HCT116 (cell line): Measurements from ENCODE around the gene GALNT5. TPM values are rescaled to one million over a fixed set of nuclear protein-coding genes. Genes with fewer than 3 reads are reported as not detected.

Experiments used
- ATAC-seq: fragments of 200-7000 bp; cut with Tn5 transposase; 2 replicates; pipeline ENCODE4 v1.9.1; 2020; ENCODE audit warnings: mild to moderate bottlenecking, moderate library complexity
- BruUV-seq: library from RNA; stranded (reverse); fragments of 400-500 nt; replicated peaks from 2 replicates; lab custom pipeline; 2021; lab: Mats Ljungman, UMichigan
- CTCF ChIA-PET: fragments of 300-600 bp; sonication (Branson Sonifier 250); formaldehyde crosslinking; loops from one replicate; lab custom pipeline; 2021; ENCODE audit warnings: antibody characterized with exemption; lab: Charles Lee
- POLR2A ChIA-PET: fragments of 300-600, 350-600 bp; sonication (Branson Sonifier 250); formaldehyde crosslinking; loops from one replicate; lab custom pipeline; 2021; ENCODE audit warnings: antibody characterized with exemption; lab: Charles Lee
- RAD21 ChIA-PET, 2 experiments: fragments of 300-600 bp; sonication (Branson Sonifier 250); formaldehyde crosslinking; loops; one replicate each; lab custom pipeline; 2023; ENCODE audit warnings: low total read pairs in 2 of 2; ENCODE audit not compliant: uncharacterized antibody in 2 of 2, unreplicated experiment in 2 of 2, low non-redundant PET in 1 of 2; lab: Charles Lee
- DNase-seq: peaks from one replicate; pipeline ENCODE4 v3.0.0-alpha.2; 2010; ENCODE audit warnings: low read depth, low spot score
- H2AFZ ChIP-seq: fragments of 200-600 bp; shearing (Covaris generic), sonication (generic); 2 replicates; pipeline ENCODE4 v1.6.1; 2017; ENCODE audit warnings: low read depth, mixed run types, mixed read lengths, antibody characterized with exemption, low read length; ENCODE audit not compliant: poor library complexity, severe bottlenecking
- H3K27ac ChIP-seq: 2 replicates; pipeline ENCODE4 v1.5.1; 2012; ENCODE audit warnings: low read depth, low read length
- H3K27me3 ChIP-seq: fragments of 200-600 bp; sonication (generic); 2 replicates; pipeline ENCODE4 v1.6.1; 2016; ENCODE audit warnings: mixed run types, low read length, mixed read lengths; ENCODE audit not compliant: insufficient read depth
- H3K36me3 ChIP-seq, 2 experiments: fragments of 200-500 bp in 1 of 2; fragments of 200-600 bp in 1 of 2; sonication (Bioruptor generic) in 1 of 2; sonication (generic) in 1 of 2; 2 replicates each; pipeline versions ENCODE4 v1.5.1 to v1.6.1; 2014 to 2016; ENCODE audit warnings: low read length in 2 of 2, inconsistent platforms in 1 of 2, mixed read lengths in 1 of 2, mixed run types in 1 of 2; ENCODE audit not compliant: insufficient read depth in 2 of 2, control insufficient read depth in 1 of 2
- H3K4me1 ChIP-seq, 2 experiments: fragments of 200-600 bp in 1 of 2; sonication (generic) in 1 of 2; 2 replicates each; pipeline versions ENCODE4 v1.5.1 to v1.6.1; 2012 to 2017; ENCODE audit warnings: low read length in 2 of 2, inconsistent platforms in 1 of 2, mild to moderate bottlenecking in 1 of 2, mixed read lengths in 1 of 2, mixed run types in 1 of 2, moderate library complexity in 1 of 2; ENCODE audit not compliant: insufficient read depth in 2 of 2, control insufficient read depth in 1 of 2
- H3K4me2 ChIP-seq: fragments of 200-600 bp; sonication (generic); 2 replicates; pipeline ENCODE4 v1.6.1; 2017; ENCODE audit warnings: mixed run types, low read length, mixed read lengths
- H3K4me3 ChIP-seq, 2 experiments: fragments of 200-600 bp in 1 of 2; sonication (generic) in 1 of 2; replicated peaks in 1 of 2; 2 replicates each; pipeline ENCODE4 v1.5.1; 2011 to 2016; ENCODE audit warnings: low read length in 2 of 2, control low read depth in 1 of 2, low read depth in 1 of 2, mild to moderate bottlenecking in 1 of 2, mixed read lengths in 1 of 2, mixed run types in 1 of 2
- H3K79me2 ChIP-seq: fragments of 200-600 bp; sonication (generic); 2 replicates; pipeline ENCODE4 v1.6.1; 2017; ENCODE audit warnings: mild to moderate bottlenecking, mixed run types, low read length, moderate library complexity, mixed read lengths; ENCODE audit not compliant: insufficient read depth
- H3K9ac ChIP-seq: fragments of 200-600 bp; sonication (generic); 2 replicates; pipeline ENCODE4 v1.6.1; 2016; ENCODE audit warnings: low read length, mixed read lengths
- H3K9me2 ChIP-seq: fragments of 200-600 bp; sonication (generic), shearing (Covaris generic); 2 replicates; pipeline ENCODE4 v1.6.1; 2017; ENCODE audit warnings: mixed run types, mild to moderate bottlenecking, moderate library complexity; ENCODE audit not compliant: insufficient read depth
- H3K9me3 ChIP-seq, 2 experiments: fragments of 200-500 bp in 1 of 2; fragments of 200-600 bp in 1 of 2; sonication (Bioruptor generic) in 1 of 2; sonication (generic) in 1 of 2; 2 replicates each; pipeline ENCODE4 v1.6.1; 2014 to 2017; ENCODE audit warnings: low read length in 2 of 2, mixed read lengths in 2 of 2, inconsistent platforms in 1 of 2, low read depth in 1 of 2, mild to moderate bottlenecking in 1 of 2, mixed run types in 1 of 2, moderate library complexity in 1 of 2; ENCODE audit not compliant: control insufficient read depth in 1 of 2, insufficient read depth in 1 of 2
- H4K20me1 ChIP-seq: fragments of 200-600 bp; sonication (generic), shearing (Covaris generic); 2 replicates; pipeline ENCODE4 v1.6.1; 2017; ENCODE audit warnings: mixed run types, mild to moderate bottlenecking, moderate library complexity; ENCODE audit not compliant: insufficient read depth
- CEBPB ChIP-seq: IDR thresholded peaks from 2 replicates; pipeline ENCODE4 v1.6.1; 2012; ENCODE audit warnings: low read depth
- ELF1 ChIP-seq: IDR thresholded peaks from 2 replicates; pipeline ENCODE4 v1.6.1; 2012; ENCODE audit warnings: low read depth, borderline replicate concordance
- EZH2phosphoT487 ChIP-seq: fragments of 200-600 bp; IDR thresholded peaks from 2 replicates; pipeline ENCODE4 v1.6.1; 2018; ENCODE audit warnings: antibody characterized with exemption, borderline replicate concordance
- JUND ChIP-seq: IDR thresholded peaks from 2 replicates; pipeline ENCODE4 v1.6.1; 2012
- MAX ChIP-seq: IDR thresholded peaks from 2 replicates; pipeline ENCODE4 v1.6.1; 2012
- POLR2AphosphoS5 ChIP-seq: IDR thresholded peaks from 2 replicates; pipeline ENCODE4 v1.6.1; 2011; ENCODE audit warnings: mild to moderate bottlenecking, low read depth, low read length, moderate library complexity
- RAD21 ChIP-seq: IDR thresholded peaks from 2 replicates; pipeline ENCODE4 v1.6.1; 2012; ENCODE audit warnings: low read depth, mild to moderate bottlenecking
- REST ChIP-seq: IDR thresholded peaks from 2 replicates; pipeline ENCODE4 v1.6.1; 2012; ENCODE audit warnings: low read depth
- SRF ChIP-seq: IDR thresholded peaks from 2 replicates; pipeline ENCODE4 v1.6.1; 2012; ENCODE audit warnings: low read depth
- TCF7L2 ChIP-seq: IDR thresholded peaks from 2 replicates; pipeline ENCODE4 v1.7.0; 2011; ENCODE audit warnings: borderline replicate concordance, inconsistent platforms; ENCODE audit not compliant: insufficient read depth, insufficient read length; ENCODE audit errors: extremely low read depth
- YY1 ChIP-seq: IDR thresholded peaks from 2 replicates; pipeline ENCODE4 v1.6.1; 2011; ENCODE audit warnings: low read length, low read depth, moderate library complexity, mild to moderate bottlenecking; ENCODE audit not compliant: insufficient replicate concordance; ENCODE audit errors: extremely low read depth
- ZNF274 ChIP-seq: fragments of 200-500 bp; sonication (Bioruptor generic); IDR thresholded peaks from 2 replicates; pipeline ENCODE4 v1.6.1; 2014; ENCODE audit warnings: mild to moderate bottlenecking, low read depth, low read length, inconsistent platforms
- intact Hi-C: fragments of 100-400 bp; cut with micrococcal nuclease; formaldehyde crosslinking; loops from 2 replicates; pipeline ENCODE4 v1.10.0; 2022
- total RNA-seq: library from RNA; stranded (reverse); gene quantifications from one replicate; pipeline ENCODE4 v1.2.1, GENCODE V29; 2021; ENCODE audit not compliant: unreplicated experiment

GALNT5 gene
- total RNA-seq, 1 experiment from 2014 or later: 3.9 TPM

DNA sequence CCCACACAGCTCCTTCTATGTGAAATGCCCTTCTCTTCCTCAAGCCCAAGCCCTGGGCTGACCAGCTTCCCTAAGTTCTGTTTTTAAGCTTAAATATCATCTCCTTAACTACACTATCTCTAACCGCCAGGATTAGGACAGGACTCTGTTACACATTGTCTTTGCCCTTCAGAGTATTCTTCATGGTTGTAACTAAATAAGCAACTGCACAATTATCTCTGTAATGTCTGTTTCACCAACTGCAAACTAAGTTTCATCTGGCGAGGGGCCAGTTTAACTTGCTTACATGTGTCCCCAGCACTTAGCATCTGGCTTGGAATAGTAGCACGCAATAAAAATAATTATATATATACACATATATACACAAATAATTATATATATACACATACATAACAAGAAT, 69.2 kb downstream of the GALNT5 start:
- H3K9ac ChIP-seq: no peak overlapping the region
- TF ChIP-seq TCF7L2 (no peak), ELF1 (no peak), CEBPB (no peak), YY1 (no peak), JUND (no peak), RAD21 (no peak), MAX (no peak), ZNF274 (no peak), SRF (no peak), POLR2AphosphoS5 (no peak)
- H3K4me2 ChIP-seq: no peak overlapping the region
- H3K4me1 ChIP-seq: no peaks in the 10 kb centered on the region
- H3K9me3 ChIP-seq: no peaks in the 10 kb centered on the region
- no peaks in the 10 kb centered on the region for H3K36me3 ChIP-seq
- intact Hi-C loops: loop anchor here (1.0 to 10.0 kb wide), 2 partner anchors 684 to 1952 kb away; no protein-coding TSS in a partner anchor
- DNase-seq (no peak), ATAC-seq (no peak)
- H3K27ac ChIP-seq: no peak overlapping the region
- BruUV-seq: no TSS peak
- no peak overlapping the region for H2AFZ ChIP-seq
- H3K4me3 ChIP-seq: no peak overlapping the region
- H3K79me2 ChIP-seq: no peaks in the 10 kb centered on the region
- ChIA-PET CTCF (interaction anchor here (0.9 to 4.1 kb wide), 9 partner anchors 9 to 1954 kb away, joined by 3 to 59 read pairs (median 6); partner anchors contain the start of gene ACVR1C), RAD21 (no interaction called here), POLR2A (no interaction called here)
- no peaks in the 10 kb centered on the region for H3K9me2 ChIP-seq
- no peaks in the 10 kb centered on the region for H3K27me3 ChIP-seq
- H4K20me1 ChIP-seq: no peaks in the 10 kb centered on the region

- Histone ChIP-seq H3K36me3 (no peaks in the 10 kb centered on the region), H3K9ac (no peak overlapping the region), H3K4me3 (no peak overlapping the region), H3K4me2 (no peak overlapping the region), H3K4me1 (no peaks in the 10 kb centered on the region), H3K9me2 (no peaks in the 10 kb centered on the region), H3K27ac (no peak overlapping the region), H2AFZ (peak overlapping the region; percentile 73), H3K9me3 (no peaks in the 10 kb centered on the region), H3K27me3 (no peaks in the 10 kb centered on the region), H3K79me2 (no peaks in the 10 kb centered on the region), H4K20me1 (no peaks in the 10 kb centered on the region)
- ATAC-seq (peak; percentile 7; the same call in 1 of the 2 replicates), DNase-seq (no peak)
- ChIA-PET CTCF (interaction anchor here (0.6 to 4.1 kb wide), 12 partner anchors 10 to 1954 kb away, joined by 3 to 59 read pairs (median 4); partner anchors contain the start of gene ACVR1C), POLR2A (no interaction called here), RAD21 (interaction anchor here (0.7 to 1.4 kb wide), 4 partner anchors 9 to 165 kb away, joined by 3 to 4 read pairs (median 3); no protein-coding TSS in a partner anchor)
- TF ChIP-seq EZH2phosphoT487 (no peak), REST (no peak), MAX (no peak)
- no TSS peak for BruUV-seq
- intact Hi-C loops: loop anchor here (1.0 to 10.0 kb wide), 2 partner anchors 683 to 1952 kb away; no protein-coding TSS in a partner anchor
Measured at GRCh38 chr2:157327200-157327599, 69.7 kb downstream of the GALNT5 start.
